HS-5 (cell line): ENCODE results near the gene FAM227B.

ENCODE experiments used
- DNase-seq: peaks from one replicate; pipeline ENCODE4 v3.0.0-alpha.2; 2012; ENCODE audit warnings: low read depth

FAM227B gene

DNA sequence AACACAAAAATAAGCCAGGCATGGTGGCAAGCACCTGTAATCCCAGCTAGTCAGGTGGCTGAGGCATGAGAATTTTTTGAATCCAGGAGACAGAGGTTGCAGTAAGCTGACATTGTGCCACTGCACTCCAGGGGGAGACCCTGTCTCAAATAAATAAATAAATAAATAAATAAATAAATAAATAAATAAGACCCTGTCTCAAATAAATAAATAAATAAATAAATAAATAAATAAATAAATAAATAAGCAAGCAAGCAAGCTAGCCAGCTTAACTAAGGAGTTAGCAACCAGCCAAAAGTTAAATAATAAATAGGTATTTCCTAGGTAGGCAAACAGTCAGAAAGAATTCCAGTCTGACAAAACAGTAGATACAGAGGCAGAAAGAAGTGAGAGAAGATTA, 326.7 kb downstream of the FAM227B start:
- no peak for DNase-seq

- DNase-seq, result no peak
Observed at GRCh38 chr15:49290191-49290590, 330.4 kb downstream of the FAM227B start.

GRCh38 chr15:49288391-49288790, 332.2 kb downstream of the FAM227B start:
- no peak for DNase-seq

DNA sequence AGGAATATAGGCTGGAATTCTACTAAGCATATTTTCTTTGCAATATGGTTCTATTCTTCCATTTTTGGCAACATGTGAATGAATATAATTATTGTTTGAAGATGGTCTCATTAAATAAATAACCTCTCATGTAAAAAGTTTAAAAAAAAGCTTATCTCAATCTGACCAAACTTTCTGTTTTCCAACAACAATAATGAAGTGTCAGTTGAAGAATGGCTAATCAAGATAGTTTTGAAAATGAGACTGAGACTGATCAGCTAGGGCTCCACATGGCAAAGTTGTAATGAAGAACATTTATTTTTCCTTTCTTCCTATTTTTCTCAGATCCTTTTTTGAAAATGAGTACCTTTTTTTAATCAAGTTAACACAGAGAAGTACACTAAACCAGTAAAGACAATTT, 333.1 kb downstream of the FAM227B start:
- no peak for DNase-seq

- DNase-seq, result no peak
Observed at GRCh38 chr15:49286649-49287404, 333.8 kb downstream of the FAM227B start.

- DNase-seq, result no peak
Observed at GRCh38 chr15:49282366-49282765, 338.3 kb downstream of the FAM227B start.

DNA sequence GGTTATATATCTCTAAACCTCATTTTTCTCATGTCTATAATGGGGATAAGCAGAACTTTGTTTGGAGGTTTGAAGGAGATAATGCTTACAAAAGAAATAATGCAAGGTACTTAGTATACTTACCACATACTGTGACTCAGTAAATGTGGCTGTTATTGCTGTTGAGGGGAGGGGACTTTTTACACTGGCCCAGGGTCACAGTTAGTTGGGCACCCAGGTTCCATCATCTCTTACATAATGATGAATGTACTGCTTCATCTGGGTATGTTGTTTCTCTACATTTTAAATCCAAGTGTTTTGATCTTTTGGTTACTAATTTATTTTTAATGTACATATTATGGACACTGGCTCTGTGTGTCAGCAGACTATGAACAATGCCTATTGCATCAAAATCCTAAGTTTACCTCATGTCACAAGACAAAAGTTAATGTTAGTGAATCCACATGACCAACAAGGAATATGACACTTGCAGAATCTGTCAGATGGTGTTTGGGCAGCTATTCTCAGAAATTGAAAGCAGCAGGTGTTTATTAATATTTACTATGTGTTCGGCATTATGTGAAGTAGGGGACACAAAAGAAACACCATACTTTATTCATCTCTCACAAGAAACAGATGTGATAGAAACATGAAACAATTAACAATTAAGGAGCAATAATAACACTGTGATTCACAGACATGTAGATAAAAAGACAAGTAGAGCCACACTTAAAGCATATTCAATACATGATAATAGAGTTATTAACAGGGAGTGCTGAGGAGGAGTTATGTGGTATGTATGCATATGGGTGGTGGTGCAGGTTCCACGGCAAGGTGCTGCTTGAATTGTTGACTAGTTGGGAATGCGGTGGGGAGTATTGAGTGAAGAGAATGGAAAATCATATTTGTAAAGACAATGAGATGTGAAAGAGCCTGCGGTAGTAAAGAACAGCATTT, 340.8 kb downstream of the FAM227B start:
- DNase-seq, result no peak

- no peak for DNase-seq
Observed at GRCh38 chr15:49278751-49279150, 341.9 kb downstream of the FAM227B start.
